Mucosa of rectum (tissue), 2 donors: ENCODE results near the gene TRMT112.
A peak's percentile ranks its signal among the peaks of the same experiment; 100 is the strongest.
"Not testable (repeated sequence)": the region's sequence is repeated elsewhere in the genome, so short reads cannot be mapped to it uniquely, and the experiment has no call there.

Experiments
- H3K27ac ChIP-seq, 2 donors: one replicate each; pipeline ENCODE4 v1.7.0; 2013; ENCODE audit warnings: inconsistent platforms in 2 of 2, low read depth in 2 of 2, low read length in 2 of 2
- H3K27me3 ChIP-seq, 2 donors: one replicate each; pipeline ENCODE4 v1.7.0; 2013; ENCODE audit warnings: low read length in 2 of 2; ENCODE audit not compliant: control insufficient read depth in 2 of 2, insufficient read depth in 2 of 2
- H3K36me3 ChIP-seq, 2 donors: one replicate each; pipeline ENCODE4 v1.7.0; 2013; ENCODE audit warnings: low read length in 2 of 2; ENCODE audit not compliant: control insufficient read depth in 2 of 2, insufficient read depth in 2 of 2
- H3K4me1 ChIP-seq, 2 donors: one replicate each; pipeline ENCODE4 v1.7.0; 2013; ENCODE audit warnings: low read length in 2 of 2, mild to moderate bottlenecking in 1 of 2; ENCODE audit not compliant: control insufficient read depth in 2 of 2, insufficient read depth in 2 of 2
- H3K4me3 ChIP-seq, 2 donors: one replicate each; pipeline ENCODE4 v1.7.0; 2013; ENCODE audit warnings: low read length in 2 of 2
- H3K9ac ChIP-seq, 2 donors: one replicate each; pipeline ENCODE4 v1.7.0; 2013; ENCODE audit warnings: low read length in 2 of 2, low read depth in 1 of 2, mild to moderate bottlenecking in 1 of 2
- H3K9me3 ChIP-seq, 2 donors: one replicate each; pipeline ENCODE4 v1.7.0; 2013; ENCODE audit warnings: low read length in 2 of 2; ENCODE audit not compliant: control insufficient read depth in 2 of 2
- donor health status: healthy.
- donor health status: Normal muscosa, but diverticular disease.

The TRMT112 gene

DNA sequence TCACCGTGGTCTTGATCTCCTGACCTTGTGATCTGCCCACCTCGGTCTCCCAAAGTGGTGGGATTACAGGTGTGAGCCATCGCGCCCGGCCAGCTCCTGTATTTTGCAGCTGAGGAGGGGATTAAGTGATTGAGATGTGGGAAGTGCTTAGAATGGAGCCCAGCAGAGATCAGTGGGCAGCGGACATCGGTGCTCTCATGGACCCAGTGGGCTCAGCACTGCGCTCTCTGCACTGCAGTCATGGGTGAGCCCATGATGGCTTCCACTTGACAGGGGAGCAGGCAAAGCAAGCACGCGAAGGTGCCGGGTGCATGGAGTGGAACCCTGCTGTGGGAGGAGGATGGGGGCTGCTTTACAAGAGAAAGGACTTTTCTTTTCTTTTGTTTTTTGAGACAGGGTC is 13.5 kb upstream of the TRMT112 start:
- Histone ChIP-seq H3K9me3 (no peaks in the 10 kb centered on the region), H3K36me3 (no peaks in the 10 kb centered on the region), H3K27me3 (no peaks in the 10 kb centered on the region), H3K4me3 (no peak overlapping the region), H3K4me1 (peaks cover 28 to 41% of the 10 kb centered on the region in 2 donors), H3K27ac (peak overlapping the region in 1 of 2 donors; percentile 69), H3K9ac (peak overlapping the region in 1 of 2 donors; percentile 27)

DNA sequence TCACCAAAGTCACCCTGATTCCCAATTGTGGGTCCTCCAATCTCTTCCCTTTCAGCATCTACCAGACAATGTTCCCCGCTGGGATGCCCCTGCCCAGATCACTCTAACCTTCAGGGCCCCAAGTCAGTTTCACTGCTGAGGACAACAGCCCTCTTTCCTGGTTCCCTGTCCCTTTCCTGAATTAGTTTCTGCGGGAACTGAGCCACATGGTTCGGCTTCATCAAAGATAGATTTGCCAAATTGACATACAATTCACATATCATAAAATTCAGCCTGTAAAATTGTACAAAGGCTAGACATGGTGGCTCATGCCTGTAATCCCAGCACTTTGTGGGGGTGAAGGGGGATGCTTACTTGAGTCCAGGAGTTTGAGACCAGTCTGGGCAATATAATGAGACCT is 10.6 kb upstream of the TRMT112 start:
- no peaks in the 10 kb centered on the region for H3K9me3 ChIP-seq
- peak overlapping the region; percentile 78 to 80 for H3K27ac ChIP-seq
- no peak overlapping the region for H3K9ac ChIP-seq
- no peaks in the 10 kb centered on the region for H3K27me3 ChIP-seq
- peaks cover 33 to 37% of the 10 kb centered on the region in 2 donors for H3K4me1 ChIP-seq
- H3K4me3 ChIP-seq: peak overlapping the region in 1 of 2 donors; percentile 19
- H3K36me3 ChIP-seq: peaks cover under 1 to 4% of the 10 kb centered on the region in 2 donors

DNA sequence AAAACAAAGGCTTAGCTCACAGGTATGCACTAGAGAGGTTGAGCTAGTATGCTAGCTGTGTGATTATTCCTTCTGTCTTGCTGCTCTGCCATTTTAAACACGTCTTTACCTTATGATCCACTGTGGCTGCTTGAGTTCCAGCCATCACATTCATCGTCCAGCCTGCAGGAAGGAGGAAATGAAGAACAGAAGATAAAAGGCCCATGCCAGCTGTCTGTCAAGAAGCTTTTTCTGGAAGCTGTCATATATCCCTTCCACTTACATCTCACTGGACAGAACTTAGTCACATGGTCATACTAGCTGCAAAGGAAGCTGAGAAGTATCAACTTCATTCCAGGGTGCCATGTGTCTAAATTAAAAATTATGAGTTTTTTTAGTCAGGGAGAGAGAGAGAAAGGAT is 10.0 kb upstream of the TRMT112 start:
- H3K9ac ChIP-seq: no peak overlapping the region
- peaks cover 5 to 10% of the 10 kb centered on the region in 2 donors for H3K36me3 ChIP-seq
- H3K27me3 ChIP-seq: no peaks in the 10 kb centered on the region
- peak overlapping the region; percentile 78 to 80 for H3K27ac ChIP-seq
- peaks cover 37 to 40% of the 10 kb centered on the region in 2 donors for H3K4me1 ChIP-seq
- peak overlapping the region in 1 of 2 donors; percentile 19 for H3K4me3 ChIP-seq
- H3K9me3 ChIP-seq: no peaks in the 10 kb centered on the region

DNA sequence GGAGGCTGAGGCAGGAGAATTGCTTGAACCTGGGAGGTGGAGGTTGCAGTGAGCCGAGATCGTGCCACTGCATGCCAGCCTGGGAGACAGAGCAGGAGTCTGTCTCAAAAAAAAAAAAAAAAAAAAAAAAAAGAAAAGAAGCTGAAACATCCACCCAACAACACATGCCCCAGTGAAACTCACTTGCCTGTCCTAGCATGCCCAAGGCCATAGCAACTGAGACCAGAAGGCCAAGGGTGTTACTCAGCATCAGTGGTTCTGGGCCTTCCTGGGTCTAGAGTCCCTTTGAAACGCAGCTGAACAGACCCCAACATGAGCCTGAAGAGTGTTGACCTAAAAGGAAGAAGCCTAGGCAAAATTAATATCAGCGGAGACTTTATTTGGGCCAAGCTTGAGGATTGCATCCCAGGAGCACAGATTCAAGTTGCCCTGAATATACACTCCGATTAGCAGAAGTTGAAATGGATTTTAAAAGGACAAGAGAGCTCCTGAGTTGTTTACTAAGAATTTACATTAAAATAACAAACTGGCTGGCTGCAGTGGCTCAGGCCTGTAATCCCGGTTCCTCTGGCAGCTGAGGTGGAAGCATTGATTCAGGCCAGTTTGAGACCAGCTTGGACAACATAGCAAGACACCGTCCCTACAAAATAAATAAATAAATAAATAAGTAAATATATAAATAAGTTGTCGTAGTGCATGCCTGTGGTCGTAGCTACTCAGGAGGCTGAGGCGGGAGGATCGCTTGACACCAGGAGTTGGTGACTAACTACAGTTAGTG is 7.5 kb upstream of the TRMT112 start:
- Histone ChIP-seq H3K4me1 (peaks cover 36 to 45% of the 10 kb centered on the region in 2 donors), H3K27ac (no peak overlapping the region), H3K4me3 (no peak overlapping the region)

GRCh38 chr11:64323984-64324383 is 6.6 kb upstream of the TRMT112 start:
- peaks cover 9 to 13% of the 10 kb centered on the region in 2 donors for H3K36me3 ChIP-seq
- H3K27me3 ChIP-seq, H3K27ac ChIP-seq, H3K4me3 ChIP-seq, H3K9me3 ChIP-seq, H3K9ac ChIP-seq: not testable (repeated sequence)
- peaks cover 41 to 51% of the 10 kb centered on the region in 2 donors for H3K4me1 ChIP-seq

More for the DNA sequence above, 7.5 kb upstream of the TRMT112 start:
- H3K9ac ChIP-seq: no peak overlapping the region
- no peaks in the 10 kb centered on the region for H3K27me3 ChIP-seq
- H3K36me3 ChIP-seq: peaks cover 9 to 13% of the 10 kb centered on the region in 2 donors
- no peaks in the 10 kb centered on the region for H3K9me3 ChIP-seq

DNA sequence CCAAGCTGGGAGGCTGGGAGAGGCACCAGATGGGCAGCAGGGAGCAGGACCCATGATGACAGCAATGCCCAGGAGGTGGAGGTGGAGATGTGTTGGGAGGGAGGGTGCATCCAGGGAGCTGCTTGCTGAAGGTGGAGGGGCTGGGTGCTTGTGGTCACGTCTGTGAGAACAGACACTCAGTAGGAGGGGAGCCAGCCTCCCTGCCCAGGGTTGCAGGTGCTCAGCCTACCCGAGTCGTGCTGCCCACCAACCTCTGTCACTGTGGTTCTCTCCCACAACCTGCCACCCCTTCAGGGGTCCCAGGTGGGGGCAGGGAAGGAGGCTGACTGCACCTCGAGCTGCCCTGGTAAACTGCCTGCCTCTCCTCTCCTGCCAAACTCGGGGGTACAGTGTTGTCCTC is 6.0 kb upstream of the TRMT112 start:
- Histone ChIP-seq H3K4me3 (no peak overlapping the region), H3K4me1 (peaks cover 40 to 49% of the 10 kb centered on the region in 2 donors), H3K9ac (no peak overlapping the region), H3K36me3 (peaks cover 9 to 13% of the 10 kb centered on the region in 2 donors), H3K27ac (no peak overlapping the region), H3K27me3 (no peaks in the 10 kb centered on the region), H3K9me3 (no peaks in the 10 kb centered on the region)

GRCh38 chr11:64322925-64323260 is 5.5 kb upstream of the TRMT112 start:
- Histone ChIP-seq H3K9me3 (no peaks in the 10 kb centered on the region), H3K4me1 (peaks cover 39 to 49% of the 10 kb centered on the region in 2 donors), H3K36me3 (peaks cover 9 to 13% of the 10 kb centered on the region in 2 donors), H3K27ac (peak overlapping the region in 1 of 2 donors; percentile 100), H3K27me3 (no peaks in the 10 kb centered on the region), H3K9ac (peak overlapping the region in 1 of 2 donors; percentile 18), H3K4me3 (no peak overlapping the region)

DNA sequence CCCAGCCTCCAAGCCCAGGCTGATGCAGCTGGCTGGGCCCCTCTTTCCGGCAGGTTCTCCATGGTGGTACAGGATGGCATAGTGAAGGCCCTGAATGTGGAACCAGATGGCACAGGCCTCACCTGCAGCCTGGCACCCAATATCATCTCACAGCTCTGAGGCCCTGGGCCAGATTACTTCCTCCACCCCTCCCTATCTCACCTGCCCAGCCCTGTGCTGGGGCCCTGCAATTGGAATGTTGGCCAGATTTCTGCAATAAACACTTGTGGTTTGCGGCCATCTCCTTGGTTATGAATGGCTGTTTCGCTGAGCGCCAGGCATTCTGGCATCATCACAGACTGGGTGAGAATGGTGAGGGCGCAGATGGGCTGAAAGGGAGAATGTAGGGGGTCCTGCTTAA is 4.2 kb upstream of the TRMT112 start:
- Histone ChIP-seq H3K27ac (peak overlapping the region; percentile 98 to 100), H3K36me3 (peaks cover 9 to 13% of the 10 kb centered on the region in 2 donors), H3K27me3 (no peaks in the 10 kb centered on the region), H3K9me3 (no peaks in the 10 kb centered on the region), H3K4me1 (peaks cover 40 to 42% of the 10 kb centered on the region in 2 donors), H3K9ac (peak overlapping the region in 1 of 2 donors; percentile 45), H3K4me3 (peak overlapping the region in 1 of 2 donors; percentile 13)

- peaks cover 12 to 18% of the 10 kb centered on the region in 2 donors for H3K36me3 ChIP-seq
- H3K9me3 ChIP-seq: no peaks in the 10 kb centered on the region
- peaks cover 44 to 47% of the 10 kb centered on the region in 2 donors for H3K4me1 ChIP-seq
- H3K27me3 ChIP-seq: no peaks in the 10 kb centered on the region
- H3K9ac ChIP-seq: peak overlapping the region; percentile 32 to 45
- peak overlapping the region; percentile 98 to 100 for H3K27ac ChIP-seq
- no peak overlapping the region for H3K4me3 ChIP-seq
These were observed 3.7 kb upstream of the TRMT112 start for GRCh38 chr11:64321026-64321425.

DNA sequence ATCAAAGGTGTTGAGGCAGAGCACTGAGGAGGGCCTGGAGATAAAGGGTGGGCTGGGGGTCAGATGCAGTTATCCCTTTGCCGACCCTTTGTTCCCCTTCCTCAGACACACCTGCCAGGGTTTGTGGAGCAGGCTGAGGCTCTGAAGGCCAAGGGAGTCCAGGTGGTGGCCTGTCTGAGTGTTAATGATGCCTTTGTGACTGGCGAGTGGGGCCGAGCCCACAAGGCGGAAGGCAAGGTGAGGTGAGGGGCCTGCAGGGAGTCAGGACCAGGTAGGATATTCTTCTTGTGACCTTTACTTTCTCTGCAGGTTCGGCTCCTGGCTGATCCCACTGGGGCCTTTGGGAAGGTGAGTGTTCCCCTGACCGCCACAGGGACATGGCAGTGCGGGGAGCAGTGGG is 3.2 kb upstream of the TRMT112 start:
- H3K9me3 ChIP-seq: no peaks in the 10 kb centered on the region
- H3K9ac ChIP-seq: peak overlapping the region; percentile 41 to 88
- peak overlapping the region; percentile 5 to 6 for H3K4me3 ChIP-seq
- peaks cover 16 to 23% of the 10 kb centered on the region in 2 donors for H3K36me3 ChIP-seq
- H3K4me1 ChIP-seq: peaks cover 45 to 48% of the 10 kb centered on the region in 2 donors
- peak overlapping the region; percentile 98 to 100 for H3K27ac ChIP-seq
- H3K27me3 ChIP-seq: no peaks in the 10 kb centered on the region
